Vagina (tissue), 2 donors: ENCODE data around the gene DOCK1. TPM values are rescaled to one million over a fixed set of nuclear protein-coding genes. Genes with fewer than 3 reads are reported as not detected.

Experiments
- DNase-seq, 2 donors: peaks; one replicate each; pipeline ENCODE4 v3.0.0-alpha.2; 2017; ENCODE audit errors: extremely low spot score in 2 of 2
- H3K27ac ChIP-seq: fragments of 200-600 bp; sonication (generic); one replicate; pipeline ENCODE4 v1.5.1; 2019
- H3K27me3 ChIP-seq: fragments of 200-600 bp; sonication (generic); one replicate; pipeline ENCODE4 v1.5.1; 2019
- H3K36me3 ChIP-seq, 2 donors: fragments of 200-600 bp; sonication (generic); one replicate each; pipeline ENCODE4 v1.5.1; 2017 to 2019
- H3K4me1 ChIP-seq: fragments of 200-600 bp; sonication (generic); one replicate; pipeline ENCODE4 v1.5.1; 2019
- H3K4me3 ChIP-seq, 2 donors: fragments of 200-600 bp; sonication (generic); 1 replicate in 1 of 2; 2 replicates in 1 of 2; pipeline ENCODE4 v1.5.1; 2016 to 2019
- H3K9me3 ChIP-seq: fragments of 200-600 bp; sonication (generic); one replicate; pipeline ENCODE4 v1.5.1; 2019
- POLR2A ChIP-seq, 2 donors: fragments of 450-650 bp; IDR thresholded peaks; one replicate each; pipeline ENCODE4 v1.6.1; 2017; ENCODE audit warnings: antibody characterized with exemption in 2 of 2, mild to moderate bottlenecking in 2 of 2, moderate library complexity in 2 of 2
- POLR2AphosphoS5 ChIP-seq, 2 donors: sonication (generic); formaldehyde crosslinking; IDR thresholded peaks; one replicate each; pipeline ENCODE4 v1.9.0; 2017; ENCODE audit warnings: antibody characterized with exemption in 2 of 2, mild to moderate bottlenecking in 2 of 2, low read depth in 1 of 2; ENCODE audit not compliant: insufficient read depth in 1 of 2
- intact Hi-C: fragments of 100-400 bp; cut with DNase I; formaldehyde crosslinking; loops from one replicate; pipeline ENCODE4 v1.15.1; 2023
- total RNA-seq: library from RNA; depleted of rRNA; stranded (reverse); fragments of >200 nt; gene quantifications from one replicate; pipeline ENCODE4 v1.2.3, GENCODE V29; 2016
- TF ChIP-seq, protein P1 (sequence below), 3 experiments: fragments of 450-650 bp in 2 of 3; fragments of 200-600 bp in 1 of 3; sonication (generic) in 1 of 3; IDR thresholded peaks; one replicate each; pipeline ENCODE4 v1.5.1; 2017 to 2019; ENCODE audit warnings: antibody characterized with exemption in 3 of 3, mild to moderate bottlenecking in 2 of 3, moderate library complexity in 2 of 3

The DOCK1 gene
- total RNA-seq, 1 donor from 2014 or later, result 64.6 TPM

DNA sequence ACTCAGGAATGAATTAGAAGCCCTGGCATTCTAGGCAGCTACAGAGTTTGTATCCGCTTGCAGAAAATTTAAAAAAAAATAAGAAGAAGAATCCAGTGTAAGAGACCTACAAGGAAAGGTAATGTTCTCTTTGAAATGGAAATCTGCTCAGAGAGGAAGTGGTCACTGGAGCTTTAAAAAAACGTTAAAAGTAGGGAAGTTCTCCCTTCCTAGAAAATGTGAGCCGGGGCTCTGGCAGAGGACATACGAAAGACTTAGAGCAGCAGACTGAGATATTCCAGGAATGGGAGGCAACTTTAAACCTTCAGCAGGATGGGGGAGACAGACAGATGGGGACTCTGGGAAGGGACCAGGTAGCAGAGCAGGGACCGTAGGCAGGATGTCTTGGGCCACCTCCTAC lies 494.4 kb downstream of the DOCK1 start:
- no peaks in the 10 kb centered on the region for H3K36me3 ChIP-seq
- no peaks in the 10 kb centered on the region for H3K27me3 ChIP-seq
- intact Hi-C loops, result no loop called here
- no peak for DNase-seq
- H3K4me1 ChIP-seq, result no peaks in the 10 kb centered on the region
- no peaks in the 10 kb centered on the region for H3K9me3 ChIP-seq
- TF ChIP-seq POLR2A (IDR thresholded peaks at IDR 0.05) (no peak), POLR2AphosphoS5 (IDR thresholded peaks at IDR 0.05; ENCODE audit: insufficient read depth in 1 of 2, low read depth in 1 of 2) (no peak)
- TF ChIP-seq, protein P1, sequence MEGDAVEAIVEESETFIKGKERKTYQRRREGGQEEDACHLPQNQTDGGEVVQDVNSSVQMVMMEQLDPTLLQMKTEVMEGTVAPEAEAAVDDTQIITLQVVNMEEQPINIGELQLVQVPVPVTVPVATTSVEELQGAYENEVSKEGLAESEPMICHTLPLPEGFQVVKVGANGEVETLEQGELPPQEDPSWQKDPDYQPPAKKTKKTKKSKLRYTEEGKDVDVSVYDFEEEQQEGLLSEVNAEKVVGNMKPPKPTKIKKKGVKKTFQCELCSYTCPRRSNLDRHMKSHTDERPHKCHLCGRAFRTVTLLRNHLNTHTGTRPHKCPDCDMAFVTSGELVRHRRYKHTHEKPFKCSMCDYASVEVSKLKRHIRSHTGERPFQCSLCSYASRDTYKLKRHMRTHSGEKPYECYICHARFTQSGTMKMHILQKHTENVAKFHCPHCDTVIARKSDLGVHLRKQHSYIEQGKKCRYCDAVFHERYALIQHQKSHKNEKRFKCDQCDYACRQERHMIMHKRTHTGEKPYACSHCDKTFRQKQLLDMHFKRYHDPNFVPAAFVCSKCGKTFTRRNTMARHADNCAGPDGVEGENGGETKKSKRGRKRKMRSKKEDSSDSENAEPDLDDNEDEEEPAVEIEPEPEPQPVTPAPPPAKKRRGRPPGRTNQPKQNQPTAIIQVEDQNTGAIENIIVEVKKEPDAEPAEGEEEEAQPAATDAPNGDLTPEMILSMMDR (IDR thresholded peaks at IDR 0.05), result no peak
- no peak overlapping the region for H3K27ac ChIP-seq
- H3K4me3 ChIP-seq, result no peak overlapping the region

DNA sequence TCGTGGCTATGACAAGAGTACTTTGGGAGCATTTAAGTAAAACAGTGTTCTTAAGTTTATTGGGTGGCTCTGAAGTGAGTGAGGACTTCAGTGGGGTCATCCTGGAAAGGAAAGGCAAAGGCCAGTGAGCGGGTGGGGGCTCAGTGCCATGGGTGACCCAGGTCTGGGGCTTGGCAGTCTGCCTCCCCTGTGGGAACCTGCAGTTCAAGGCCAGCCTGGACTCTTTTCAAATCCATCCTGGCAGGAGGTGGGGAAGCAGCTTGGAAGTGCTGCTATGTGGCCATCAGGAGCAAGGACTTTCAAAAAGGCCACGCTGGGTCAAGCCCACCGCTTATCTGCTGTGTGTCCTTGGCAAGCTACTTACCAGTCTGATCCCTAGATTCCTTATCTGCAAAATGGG lies 495.0 kb downstream of the DOCK1 start:
- Histone ChIP-seq H3K4me3 (no peak overlapping the region), H3K4me1 (no peaks in the 10 kb centered on the region), H3K36me3 (no peaks in the 10 kb centered on the region), H3K9me3 (no peaks in the 10 kb centered on the region), H3K27ac (no peak overlapping the region), H3K27me3 (no peaks in the 10 kb centered on the region)
- DNase-seq, result no peak
- intact Hi-C loops, result no loop called here
- TF ChIP-seq POLR2A (IDR thresholded peaks at IDR 0.05) (no peak), POLR2AphosphoS5 (IDR thresholded peaks at IDR 0.05; ENCODE audit: insufficient read depth in 1 of 2, low read depth in 1 of 2) (no peak)
- TF ChIP-seq, protein P1 (IDR thresholded peaks at IDR 0.05), result no peak

DNA sequence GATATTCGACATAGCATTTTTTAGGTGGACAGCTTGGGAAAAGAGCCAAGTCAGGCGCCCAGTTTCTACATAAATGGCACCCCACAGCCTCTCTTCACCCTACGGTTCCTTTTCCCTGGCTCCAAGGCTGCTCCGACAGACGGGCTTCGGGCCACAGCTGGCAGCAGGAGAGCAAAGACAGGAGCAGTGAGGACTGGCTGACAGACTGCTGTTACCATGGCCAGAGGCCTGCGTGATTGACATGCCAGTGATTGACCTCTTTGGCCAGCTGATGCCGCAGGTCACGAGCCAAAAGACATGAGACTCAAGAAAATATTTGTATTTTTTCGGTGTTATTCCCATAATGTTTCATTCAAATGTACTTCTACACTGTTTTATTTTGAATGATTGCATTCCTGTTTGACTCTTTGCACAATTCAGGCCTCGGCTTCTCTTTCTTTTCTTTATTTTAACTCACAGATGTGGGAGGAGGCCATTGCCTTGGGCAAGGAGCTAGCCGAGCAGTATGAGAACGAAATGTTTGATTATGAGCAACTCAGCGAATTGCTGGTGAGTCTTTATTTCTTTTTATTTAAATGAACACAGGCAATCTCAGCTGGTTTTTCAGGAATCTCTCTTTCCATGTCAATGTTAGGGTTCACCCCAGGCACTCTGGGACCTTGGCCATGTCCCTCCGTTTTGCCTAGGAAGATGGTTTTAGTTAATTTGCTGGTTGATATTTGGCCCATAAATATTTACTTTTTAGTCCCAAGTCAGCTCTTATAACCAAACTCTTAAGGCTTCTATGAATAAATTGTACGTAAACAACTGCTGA lies 497.6 kb downstream of the DOCK1 start:
- no peak overlapping the region for H3K27ac ChIP-seq
- no peak for TF ChIP-seq POLR2A (IDR thresholded peaks at IDR 0.05)
- TF ChIP-seq, protein P1 (IDR thresholded peaks at IDR 0.05), result no peak
- TF ChIP-seq POLR2AphosphoS5 (IDR thresholded peaks at IDR 0.05; ENCODE audit: insufficient read depth in 1 of 2, low read depth in 1 of 2), result no peak
- no peaks in the 10 kb centered on the region for H3K4me1 ChIP-seq
- H3K36me3 ChIP-seq, result no peaks in the 10 kb centered on the region
- no peak overlapping the region for H3K4me3 ChIP-seq
- H3K27me3 ChIP-seq, result no peaks in the 10 kb centered on the region
- no peaks in the 10 kb centered on the region for H3K9me3 ChIP-seq
- intact Hi-C loops, result no loop called here
- DNase-seq, result no peak

DNA sequence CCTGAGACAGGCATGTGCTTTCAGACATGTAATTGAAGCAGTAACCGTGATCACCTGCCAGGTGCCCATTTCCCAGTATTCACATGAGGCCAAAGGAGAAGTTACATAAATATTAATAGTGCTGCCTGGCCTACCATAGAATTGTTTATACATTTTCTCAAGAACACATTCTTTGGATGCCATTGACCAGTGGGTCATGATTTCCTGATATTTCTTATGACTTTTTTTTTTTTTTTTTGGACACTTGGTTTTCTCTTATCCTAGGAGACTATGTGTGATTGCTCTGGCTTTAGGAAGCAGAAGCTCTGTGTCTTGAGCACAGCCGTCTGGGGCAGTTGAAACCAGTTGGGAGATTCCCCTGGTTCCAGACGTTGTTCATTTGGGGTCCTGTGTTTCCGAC lies 500.0 kb downstream of the DOCK1 start:
- no peak for TF ChIP-seq POLR2A (IDR thresholded peaks at IDR 0.05)
- TF ChIP-seq, protein P1 (IDR thresholded peaks at IDR 0.05), result no peak
- TF ChIP-seq POLR2AphosphoS5 (IDR thresholded peaks at IDR 0.05; ENCODE audit: insufficient read depth in 1 of 2, low read depth in 1 of 2), result no peak
- H3K4me3 ChIP-seq, result no peak overlapping the region
- H3K36me3 ChIP-seq, result no peaks in the 10 kb centered on the region
- no peak for DNase-seq
- intact Hi-C loops, result no loop called here
- H3K4me1 ChIP-seq, result peaks cover 4% of the 10 kb centered on the region
- H3K9me3 ChIP-seq, result no peaks in the 10 kb centered on the region
- H3K27me3 ChIP-seq, result no peaks in the 10 kb centered on the region
- no peak overlapping the region for H3K27ac ChIP-seq

DNA sequence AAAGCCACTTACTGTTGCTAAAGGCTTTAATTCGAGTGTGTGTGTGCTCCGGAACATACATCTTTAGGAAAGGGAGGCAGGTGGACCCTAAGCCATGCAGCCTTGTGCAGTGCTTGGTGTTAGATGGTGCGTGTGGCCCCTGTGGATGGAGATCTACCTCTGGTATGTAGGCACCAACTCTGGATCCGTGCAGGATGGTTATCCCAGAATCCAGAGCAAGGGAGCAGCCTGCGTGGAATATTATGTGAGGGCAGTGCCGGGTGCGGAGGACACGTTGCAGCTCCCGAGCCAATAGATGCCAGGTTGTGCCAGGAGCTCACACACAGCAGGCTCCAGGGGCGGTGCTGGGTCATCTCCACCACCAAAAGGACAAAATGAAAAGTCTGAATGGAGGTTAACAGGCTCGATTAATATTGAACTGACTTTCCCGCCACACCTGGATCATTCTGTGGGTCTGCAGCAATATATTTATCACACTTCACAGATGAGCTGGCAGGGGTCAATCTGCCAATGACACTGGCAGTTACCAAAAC lies 500.9 kb downstream of the DOCK1 start:
- intact Hi-C loops, result no loop called here
- Histone ChIP-seq H3K27ac (no peak overlapping the region), H3K4me3 (no peak overlapping the region), H3K4me1 (peaks cover 4% of the 10 kb centered on the region), H3K36me3 (peaks cover 0 to under 1% of the 10 kb centered on the region in 2 donors), H3K27me3 (no peaks in the 10 kb centered on the region), H3K9me3 (no peaks in the 10 kb centered on the region)
- TF ChIP-seq, protein P1 (IDR thresholded peaks at IDR 0.05), result no peak
- TF ChIP-seq POLR2AphosphoS5 (IDR thresholded peaks at IDR 0.05; ENCODE audit: insufficient read depth in 1 of 2, low read depth in 1 of 2), result no peak
- TF ChIP-seq POLR2A (IDR thresholded peaks at IDR 0.05), result no peak
- DNase-seq, result no peak
